HEK293T (cell line): ENCODE measurements around the gene SLC35F6.

Experiments
- CTCF ChIA-PET: fragments of 350-600 bp; formaldehyde crosslinking; extraction: SDS; loops from one replicate; lab custom pipeline; 2021; ENCODE audit warnings: antibody characterized with exemption, inconsistent platforms; lab: Yijun Ruan, JAX
- POLR2A ChIA-PET: fragments of 350-600 bp; formaldehyde crosslinking; extraction: SDS; loops from one replicate; lab custom pipeline; 2020; ENCODE audit warnings: antibody characterized with exemption, inconsistent platforms; lab: Yijun Ruan, JAX
- DNase-seq: peaks from one replicate; pipeline ENCODE4 v3.0.0; 2012; ENCODE audit warnings: mixed read lengths; ENCODE audit errors: extremely low spot score
- ARNT ChIP-seq: fragments of 450-650 bp; IDR thresholded peaks from 2 replicates; pipeline ENCODE4 v1.6.1; 2017; ENCODE audit warnings: mild to moderate bottlenecking
- BHLHE40 ChIP-seq: fragments of 450-650 bp; IDR thresholded peaks from 2 replicates; pipeline ENCODE4 v1.6.1; 2016; ENCODE audit warnings: mild to moderate bottlenecking, moderate library complexity, borderline replicate concordance
- CTBP1 ChIP-seq: fragments of 450-650 bp; IDR thresholded peaks from 2 replicates; pipeline ENCODE4 v1.6.1; 2016; ENCODE audit warnings: borderline replicate concordance
- ELF4 ChIP-seq: fragments of 450-650 bp; IDR thresholded peaks from 2 replicates; pipeline ENCODE4 v1.6.1; 2017; ENCODE audit warnings: antibody characterized with exemption
- FOXA1 ChIP-seq: fragments of 450-650 bp; IDR thresholded peaks from 2 replicates; pipeline ENCODE4 v1.6.1; 2016; ENCODE audit warnings: mild to moderate bottlenecking
- FOXK2 ChIP-seq: fragments of 450-650 bp; IDR thresholded peaks from 2 replicates; pipeline ENCODE4 v1.6.1; 2016; ENCODE audit warnings: mild to moderate bottlenecking
- FOXM1 ChIP-seq: fragments of 450-650 bp; IDR thresholded peaks from 2 replicates; pipeline ENCODE4 v1.6.1; 2017; ENCODE audit warnings: mild to moderate bottlenecking, borderline replicate concordance
- HDGF ChIP-seq: fragments of 450-650 bp; IDR thresholded peaks from 2 replicates; pipeline ENCODE4 v1.6.1; 2017; ENCODE audit warnings: antibody characterized with exemption, borderline replicate concordance
- L3MBTL2 ChIP-seq: fragments of 450-650 bp; conservative IDR thresholded peaks from 2 replicates; pipeline ENCODE4 v1.6.1; 2016; ENCODE audit warnings: mild to moderate bottlenecking
- LEF1 ChIP-seq: fragments of 450-650 bp; IDR thresholded peaks from 2 replicates; pipeline ENCODE4 v1.6.1; 2017; ENCODE audit warnings: mild to moderate bottlenecking, borderline replicate concordance
- NFRKB ChIP-seq: fragments of 450-650 bp; IDR thresholded peaks from 2 replicates; pipeline ENCODE4 v1.6.1; 2016; ENCODE audit warnings: mild to moderate bottlenecking, moderate library complexity
- PKNOX1 ChIP-seq: fragments of 450-650 bp; IDR thresholded peaks from 2 replicates; pipeline ENCODE4 v1.6.1; 2016
- SP1 ChIP-seq: fragments of 450-650 bp; IDR thresholded peaks from 2 replicates; pipeline ENCODE4 v1.6.1; 2017
- SUZ12 ChIP-seq: fragments of 450-650 bp; IDR thresholded peaks from 2 replicates; pipeline ENCODE4 v1.6.1; 2016; ENCODE audit warnings: mild to moderate bottlenecking
- TARDBP ChIP-seq: fragments of 450-650 bp; IDR thresholded peaks from 2 replicates; pipeline ENCODE4 v1.6.1; 2016
- ZNF384 ChIP-seq: fragments of 450-650 bp; IDR thresholded peaks from 2 replicates; pipeline ENCODE4 v1.6.1; 2016

The SLC35F6 gene

GRCh38 chr2:26778507-26778906 is 14.4 kb downstream of the SLC35F6 start:
- ChIA-PET CTCF (no interaction called here), POLR2A (no interaction called here)
- no peak for DNase-seq
- TF ChIP-seq TARDBP: no peak
- no peak for TF ChIP-seq SUZ12
- TF ChIP-seq PKNOX1: no peak
- TF ChIP-seq CTBP1: no peak
- no peak for TF ChIP-seq SP1
- no peak for TF ChIP-seq ZNF384
- no peak for TF ChIP-seq ARNT
- no peak for TF ChIP-seq BHLHE40
- TF ChIP-seq L3MBTL2: no peak
- no peak for TF ChIP-seq LEF1
- no peak for TF ChIP-seq FOXM1
- TF ChIP-seq FOXA1: no peak
- TF ChIP-seq NFRKB: no peak
- no peak for TF ChIP-seq HDGF
- TF ChIP-seq FOXK2: no peak
- no peak for TF ChIP-seq ELF4

GRCh38 chr2:26780203-26780760 is 16.2 kb downstream of the SLC35F6 start:
- CTCF ChIA-PET: no interaction called here
- POLR2A ChIA-PET: interaction anchor here (0.6 kb wide), 1 partner anchor 398 kb away, joined by 3 read pairs; no protein-coding TSS in a partner anchor
- DNase-seq: no peak
- TF ChIP-seq L3MBTL2 (no peak), FOXK2 (no peak), PKNOX1 (no peak), FOXM1 (no peak), NFRKB (no peak), CTBP1 (no peak), LEF1 (no peak), TARDBP (no peak), SP1 (no peak)

- ChIA-PET CTCF (no interaction called here), POLR2A (no interaction called here)
- DNase-seq: no peak
- TF ChIP-seq ZNF384 (no peak), FOXK2 (no peak), SP1 (no peak), SUZ12 (no peak), FOXA1 (no peak), FOXM1 (no peak), HDGF (no peak), ARNT (no peak)
Observed at GRCh38 chr2:26782876-26783704, 19.0 kb downstream of the SLC35F6 start.

GRCh38 chr2:26784570-26785234 is 20.6 kb downstream of the SLC35F6 start:
- POLR2A ChIA-PET: no interaction called here
- TF ChIP-seq PKNOX1 (no peak), BHLHE40 (no peak), TARDBP (no peak), SUZ12 (no peak), ELF4 (no peak), FOXA1 (no peak), L3MBTL2 (no peak), FOXK2 (no peak), ARNT (no peak), LEF1 (no peak), HDGF (no peak), CTBP1 (no peak), NFRKB (no peak), FOXM1 (no peak), ZNF384 (no peak), SP1 (no peak)
- CTCF ChIA-PET: interaction anchor here (0.7 kb wide), 1 partner anchor 649 kb away, joined by 3 read pairs; no protein-coding TSS in a partner anchor
- DNase-seq: no peak

GRCh38 chr2:26785431-26786206 is 21.5 kb downstream of the SLC35F6 start, which contains the start of gene CENPA:
Gene CENPA (plus strand): TSS chr2:26786056. CDS start chr2:26786197, 141 bp downstream.
- POLR2A ChIA-PET: interaction anchor here (0.7 to 1.9 kb wide), 3 partner anchors 11 to 16 kb away, joined by 3 to 8 read pairs (median 5); no protein-coding TSS in a partner anchor
- DNase-seq: peak; percentile 98
- no peak for TF ChIP-seq HDGF
- peak; percentile 100 for TF ChIP-seq FOXM1
- TF ChIP-seq LEF1: no peak
- peak; percentile 99 for TF ChIP-seq L3MBTL2
- no peak for TF ChIP-seq SUZ12
- peak; percentile 100 for TF ChIP-seq PKNOX1
- no peak for TF ChIP-seq NFRKB
- CTCF ChIA-PET: no interaction called here
